H1 (cell line): ENCODE measurements around the gene ZNF273. TPM values are rescaled to one million over a fixed set of nuclear protein-coding genes. Genes with fewer than 3 reads are reported as not detected.

Experiments
- ATF2 ChIP-seq: IDR thresholded peaks from 2 replicates; pipeline ENCODE4 v1.6.1; 2012; ENCODE audit warnings: low read length, inconsistent platforms
- CHD1 ChIP-seq: IDR thresholded peaks from 2 replicates; pipeline ENCODE4 v1.6.1; 2012; ENCODE audit warnings: low read depth, low read length, improper control_type of control experiment
- EGR1 ChIP-seq: IDR thresholded peaks from 2 replicates; pipeline ENCODE4 v1.6.1; 2011; ENCODE audit warnings: low read depth, low read length, borderline replicate concordance
- EP300 ChIP-seq, 2 experiments: IDR thresholded peaks; 1 replicate in 1 of 2; 2 replicates in 1 of 2; pipeline ENCODE4 v1.6.1; 2011 to 2012; ENCODE audit warnings: low read depth in 2 of 2, low read length in 2 of 2, mild to moderate bottlenecking in 2 of 2, borderline replicate concordance in 1 of 2, inconsistent platforms in 1 of 2, moderate library complexity in 1 of 2
- KDM1A ChIP-seq: fragments of 200-600, 300-600 bp; sonication (generic); IDR thresholded peaks from 2 replicates; pipeline ENCODE4 v1.7.1; 2016; ENCODE audit warnings: mild to moderate bottlenecking, low read length, borderline replicate concordance
- KDM5A ChIP-seq: fragments of 200-600 bp; IDR thresholded peaks from 2 replicates; pipeline ENCODE4 v1.7.1; 2012; ENCODE audit warnings: mild to moderate bottlenecking, low read length, inconsistent platforms, mixed read lengths
- MAFK ChIP-seq: IDR thresholded peaks from 2 replicates; pipeline ENCODE4 v1.6.1; 2012; ENCODE audit warnings: low read depth, mild to moderate bottlenecking, improper control_type of control experiment, low read length
- RNF2 ChIP-seq: fragments of 200-900, 300-1000 bp; sonication (generic); IDR thresholded peaks from 2 replicates; pipeline ENCODE4 v1.7.1; 2016; ENCODE audit warnings: borderline replicate concordance, low read depth, mild to moderate bottlenecking, antibody characterized with exemption, low read length; ENCODE audit not compliant: poor library complexity, severe bottlenecking; ENCODE audit errors: missing control alignments
- SIX5 ChIP-seq: IDR thresholded peaks from 2 replicates; pipeline ENCODE4 v1.6.1; 2011; ENCODE audit warnings: mild to moderate bottlenecking, low read depth, low read length
- SP2 ChIP-seq: IDR thresholded peaks from 2 replicates; pipeline ENCODE4 v1.6.1; 2012; ENCODE audit warnings: mild to moderate bottlenecking, low read length, inconsistent platforms
- polyA plus RNA-seq, 7 experiments: library from polyadenylated mRNA; depleted of rRNA in 3 of 7; stranded (reverse) in 5 of 7; unstranded in 2 of 7; fragments of >200 nt in 5 of 7; fragments of 200-250 nt in 2 of 7; gene quantifications; 1 replicate in 5 of 7; 2 replicates in 1 of 7; 4 replicates in 1 of 7; pipeline versions ENCODE4 v1.2.1 to v1.2.3, GENCODE V29; 2011 to 2013; ENCODE audit warnings: missing spikeins in 2 of 7, mixed read lengths in 2 of 7
- total RNA-seq: library from RNA; stranded (reverse); fragmentation: NEBNext Ultra II Directional; extraction: Animal tissue kit (Norgen Biotek cat#: 25700); gene quantifications from 2 replicates; pipeline ENCODE4 v1.2.1, GENCODE V29; 2021

Gene ZNF273
- total and polyA plus RNA-seq, 2 of the 8 experiments (the other 6 are each of a cell fraction or from before 2014, with no cell fraction given), result 6.2 to 23.2 TPM

GRCh38 chr7:64879086-64879730, 23.9 kb upstream of the ZNF273 start (continued):
- TF ChIP-seq SIX5 (no peak), ATF2 (no peak), SP2 (no peak), MAFK (no peak), EGR1 (no peak), CHD1 (no peak), EP300 (IDR thresholded peaks at IDR 0.05; ENCODE audit: borderline replicate concordance in 1 of 2, low read depth in 2 of 2, low read length in 2 of 2) (no peak), RNF2 (no peak), KDM5A (no peak), KDM1A (no peak)
